ENCODE measurements around the gene PDAP1. TPM values are rescaled to one million over a fixed set of nuclear protein-coding genes. Genes with fewer than 3 reads are reported as not detected.

PDAP1 gene
- total RNA-seq, 1 experiment from 2014 or later = 180 TPM

- DNase-seq = no peak
- H3K36me3 Mint-ChIP-seq (ENCODE audit: insufficient read depth, unreplicated experiment) = peaks cover 78% of the 10 kb centered on the region
- H3K4me1 ChIP-seq = peaks cover 9% of the 10 kb centered on the region
- intact Hi-C loops (cut with micrococcal nuclease; ENCODE audit: unreplicated experiment) = no loop called here
- H3K27me3 ChIP-seq (replicated peaks; ENCODE audit: control insufficient read depth, insufficient read depth, low read length) = no peaks in the 10 kb centered on the region
- BruUV-seq (replicated peaks) = no TSS peak
- CTCF ChIA-PET = no interaction called here
- H3K27me3 Mint-ChIP-seq (ENCODE audit: insufficient read depth, unreplicated experiment) = no peaks in the 10 kb centered on the region
- TF ChIP-seq CTCF (IDR thresholded peaks at IDR 0.05; ENCODE audit: insufficient read depth in 1 of 2, low read depth in 1 of 2, low read length in 1 of 2, severe bottlenecking in 1 of 2, unreplicated experiment in 1 of 2) = no peak
- H3K27ac Mint-ChIP-seq (ENCODE audit: unreplicated experiment) = no peak overlapping the region
- H3K9me3 Mint-ChIP-seq (ENCODE audit: unreplicated experiment) = no peaks in the 10 kb centered on the region
- no peaks in the 10 kb centered on the region for H3K9me3 ChIP-seq
- POLR2A ChIA-PET = no interaction called here
- no peak overlapping the region for H3K4me3 ChIP-seq (ENCODE audit: low read depth, low read length)
- H3K4me3 Mint-ChIP-seq (ENCODE audit: unreplicated experiment) = no peak overlapping the region
- H3K4me1 Mint-ChIP-seq (ENCODE audit: low read depth, unreplicated experiment) = peaks cover 17% of the 10 kb centered on the region
- peaks cover 9% of the 10 kb centered on the region for H3K36me3 ChIP-seq (ENCODE audit: control insufficient read depth, insufficient read depth, low read length)
Observed at GRCh38 chr7:99404977-99405320, 3.4 kb downstream of the PDAP1 start.

- intact Hi-C loops (cut with micrococcal nuclease; ENCODE audit: unreplicated experiment) = no loop called here
- ChIA-PET CTCF (no interaction called here), POLR2A (no interaction called here)
- Histone ChIP-seq H3K9me3 (no peaks in the 10 kb centered on the region), H3K36me3 (ENCODE audit: control insufficient read depth, insufficient read depth, low read length) (peaks cover 11% of the 10 kb centered on the region), H3K4me1 (peaks cover 9% of the 10 kb centered on the region), H3K4me3 (ENCODE audit: low read depth, low read length) (no peak overlapping the region), H3K27me3 (replicated peaks; ENCODE audit: control insufficient read depth, insufficient read depth, low read length) (no peaks in the 10 kb centered on the region)
- BruUV-seq (replicated peaks) = no TSS peak
- Mint-ChIP-seq H3K27me3 (ENCODE audit: insufficient read depth, unreplicated experiment) (no peaks in the 10 kb centered on the region), H3K4me3 (ENCODE audit: unreplicated experiment) (no peak overlapping the region), H3K27ac (ENCODE audit: unreplicated experiment) (peak overlapping the region; percentile 68), H3K9me3 (ENCODE audit: unreplicated experiment) (no peaks in the 10 kb centered on the region), H3K4me1 (ENCODE audit: low read depth, unreplicated experiment) (peaks cover 15% of the 10 kb centered on the region), H3K36me3 (ENCODE audit: insufficient read depth, unreplicated experiment) (peaks cover 78% of the 10 kb centered on the region)
- no peak for TF ChIP-seq CTCF (IDR thresholded peaks at IDR 0.05; ENCODE audit: insufficient read depth in 1 of 2, low read depth in 1 of 2, low read length in 1 of 2, severe bottlenecking in 1 of 2, unreplicated experiment in 1 of 2)
- DNase-seq = no peak
Observed at GRCh38 chr7:99404235-99404976, 4.0 kb downstream of the PDAP1 start.

GRCh38 chr7:99403764-99404163 is 4.6 kb downstream of the PDAP1 start:
- Histone ChIP-seq H3K36me3 (ENCODE audit: control insufficient read depth, insufficient read depth, low read length) (peaks cover 11% of the 10 kb centered on the region), H3K27me3 (replicated peaks; ENCODE audit: control insufficient read depth, insufficient read depth, low read length) (no peaks in the 10 kb centered on the region), H3K4me1 (peaks cover 9% of the 10 kb centered on the region), H3K4me3 (ENCODE audit: low read depth, low read length) (no peak overlapping the region), H3K9me3 (no peaks in the 10 kb centered on the region)
- H3K36me3 Mint-ChIP-seq (ENCODE audit: insufficient read depth, unreplicated experiment) = peaks cover 78% of the 10 kb centered on the region
- intact Hi-C loops (cut with micrococcal nuclease; ENCODE audit: unreplicated experiment) = no loop called here
- ChIA-PET POLR2A (interaction anchor here (0.6 kb wide), 1 partner anchor 860 kb away, joined by 6 read pairs; no protein-coding TSS in a partner anchor), CTCF (no interaction called here)
- BruUV-seq (replicated peaks) = no TSS peak
- no peaks in the 10 kb centered on the region for H3K9me3 Mint-ChIP-seq (ENCODE audit: unreplicated experiment)
- H3K27me3 Mint-ChIP-seq (ENCODE audit: insufficient read depth, unreplicated experiment) = no peaks in the 10 kb centered on the region
- no peak overlapping the region for H3K4me3 Mint-ChIP-seq (ENCODE audit: unreplicated experiment)
- TF ChIP-seq CTCF (IDR thresholded peaks at IDR 0.05; ENCODE audit: insufficient read depth in 1 of 2, low read depth in 1 of 2, low read length in 1 of 2, severe bottlenecking in 1 of 2, unreplicated experiment in 1 of 2) = no peak
- H3K4me1 Mint-ChIP-seq (ENCODE audit: low read depth, unreplicated experiment) = peaks cover 15% of the 10 kb centered on the region
- DNase-seq = no peak
- peak overlapping the region; percentile 68 for H3K27ac Mint-ChIP-seq (ENCODE audit: unreplicated experiment)

Data from Caco-2 (cell line).